Measurements from ENCODE around the gene NPIPA1.
"Not testable (repeated sequence)": the region's sequence is repeated elsewhere in the genome, so short reads cannot be mapped to it uniquely, and the experiment has no call there.

NPIPA1 gene

GRCh38 chr16:14978908-14979307 lies 41.7 kb downstream of the NPIPA1 start:
- DNase-seq = not testable (repeated sequence)

GRCh38 chr16:14981234-14981633 lies 44.0 kb downstream of the NPIPA1 start:
- DNase-seq = not testable (repeated sequence)

- DNase-seq = not testable (repeated sequence)
These were observed 45.3 kb downstream of the NPIPA1 start for GRCh38 chr16:14982521-14982920.

- DNase-seq = not testable (repeated sequence)
These were observed 50.8 kb downstream of the NPIPA1 start for GRCh38 chr16:14988092-14988491.

GRCh38 chr16:14988661-14989191 lies 51.5 kb downstream of the NPIPA1 start:
- DNase-seq = not testable (repeated sequence)

- DNase-seq = not testable (repeated sequence)
These were observed 52.3 kb downstream of the NPIPA1 start for GRCh38 chr16:14989291-14990281.

GRCh38 chr16:14993277-14994151 lies 56.3 kb downstream of the NPIPA1 start:
- not testable (repeated sequence) for DNase-seq

GRCh38 chr16:14996702-14997101 lies 59.5 kb downstream of the NPIPA1 start:
- DNase-seq = not testable (repeated sequence)

- DNase-seq = not testable (repeated sequence)
These were observed 61.1 kb downstream of the NPIPA1 start for GRCh38 chr16:14998300-14998699.

- not testable (repeated sequence) for DNase-seq
These were observed 62.6 kb downstream of the NPIPA1 start for GRCh38 chr16:14999845-15000244.

Data from activated naive CD4-positive, alpha-beta T cell treated with Interleukin-2 at 50 U/mL for 16 hours (primary cell).